HL-60 (cell line): Measurements from ENCODE around the gene SERPINA6.
"Not testable (repeated sequence)": the region's sequence is repeated elsewhere in the genome, so short reads cannot be mapped to it uniquely, and the experiment has no call there.

Experiments used
- DNase-seq, 2 experiments: peaks; one replicate each; pipeline ENCODE4 v3.0.0-alpha.2; 2010 to 2020; ENCODE audit warnings: low read depth in 1 of 2, low spot score in 1 of 2
- H3K27ac ChIP-seq: fragments of 250-450 bp; sonication (Bioruptor Pico); replicated peaks from 2 replicates; pipeline ENCODE4 v1.5.1; 2020; ENCODE audit warnings: mild to moderate bottlenecking, moderate library complexity
- H3K27me3 ChIP-seq: fragments of 250-450 bp; sonication (Bioruptor Pico); 2 replicates; pipeline ENCODE4 v1.5.1; 2021; ENCODE audit warnings: mild to moderate bottlenecking, moderate library complexity; ENCODE audit not compliant: insufficient read depth, poor library complexity, severe bottlenecking
- H3K4me3 ChIP-seq: replicated peaks from 2 replicates; pipeline ENCODE4 v1.5.1; 2011; ENCODE audit warnings: mild to moderate bottlenecking, control low read depth, low read length; ENCODE audit not compliant: insufficient read depth
- CTCF ChIP-seq: IDR thresholded peaks from one replicate; pipeline ENCODE4 v1.5.1; 2011; ENCODE audit warnings: low read length, control low read depth, inconsistent platforms; ENCODE audit not compliant: insufficient read depth
- GABPA ChIP-seq: IDR thresholded peaks from 2 replicates; pipeline ENCODE4 v1.6.1; 2012; ENCODE audit warnings: low read depth
- POLR2AphosphoS5 ChIP-seq: IDR thresholded peaks from 2 replicates; pipeline ENCODE4 v1.6.1; 2012; ENCODE audit warnings: low read depth
- REST ChIP-seq: IDR thresholded peaks from 2 replicates; pipeline ENCODE4 v1.6.1; 2012; ENCODE audit warnings: low read depth; ENCODE audit not compliant: insufficient replicate concordance
- SPI1 ChIP-seq: IDR thresholded peaks from 2 replicates; pipeline ENCODE4 v1.6.1; 2012; ENCODE audit warnings: low read depth, mild to moderate bottlenecking, borderline replicate concordance

The SERPINA6 gene

GRCh38 chr14:94357166-94357565, 34.0 kb upstream of the SERPINA6 start:
- no peak for TF ChIP-seq POLR2AphosphoS5
- no peak overlapping the region for H3K27ac ChIP-seq
- H3K27me3 ChIP-seq = no peaks in the 10 kb centered on the region
- DNase-seq = no peak
- no peak overlapping the region for H3K4me3 ChIP-seq

- Histone ChIP-seq H3K4me3 (no peak overlapping the region), H3K27ac (no peak overlapping the region), H3K27me3 (no peaks in the 10 kb centered on the region)
- TF ChIP-seq SPI1 (no peak), GABPA (no peak), CTCF (no peak), POLR2AphosphoS5 (no peak), REST (no peak)
- DNase-seq = no peak
Measured at GRCh38 chr14:94356379-94357056, 33.4 kb upstream of the SERPINA6 start.

GRCh38 chr14:94355191-94355794, 32.2 kb upstream of the SERPINA6 start:
- TF ChIP-seq REST (no peak), SPI1 (no peak), CTCF (peak; percentile 21)
- no peak overlapping the region for H3K27ac ChIP-seq
- no peak overlapping the region for H3K4me3 ChIP-seq
- H3K27me3 ChIP-seq = no peaks in the 10 kb centered on the region
- peak in 1 of 2 experiments; percentile 71 for DNase-seq

GRCh38 chr14:94354638-94355185, 31.6 kb upstream of the SERPINA6 start:
- Histone ChIP-seq H3K27me3 (no peaks in the 10 kb centered on the region), H3K27ac (no peak overlapping the region), H3K4me3 (no peak overlapping the region)
- no peak for DNase-seq
- no peak for TF ChIP-seq SPI1
- TF ChIP-seq GABPA = no peak
- TF ChIP-seq CTCF = no peak
- no peak for TF ChIP-seq POLR2AphosphoS5
- TF ChIP-seq REST = no peak

- H3K27ac ChIP-seq, H3K27me3 ChIP-seq, H3K4me3 ChIP-seq, DNase-seq: not testable (repeated sequence)
Measured at GRCh38 chr14:94354190-94354589, 31.1 kb upstream of the SERPINA6 start.
